Endometrial microvascular endothelial cells (primary cell): ENCODE data around the gene TBC1D24. TPM values are rescaled to one million over a fixed set of nuclear protein-coding genes. Genes with fewer than 3 reads are reported as not detected.
"Not testable (repeated sequence)": the region's sequence is repeated elsewhere in the genome, so short reads cannot be mapped to it uniquely, and the experiment has no call there.

Experiments used
- in situ Hi-C: cut with HindIII; loops from 2 replicates; pipeline ENCODE4 v1.10.0; 2017; ENCODE audit warnings: low sequenced_read_pairs, low pct_unique_long_range_greater_than_20kb; ENCODE audit errors: inconsistent ontology term
- total RNA-seq: library from RNA; depleted of rRNA; stranded (reverse); fragments of >200 nt; gene quantifications from one replicate; pipeline ENCODE4 v1.2.3, GENCODE V29; 2015; ENCODE audit errors: inconsistent ontology term

The TBC1D24 gene
- total RNA-seq, 1 donor from 2014 or later, result 15.1 TPM

- in situ Hi-C loops, result not testable (repeated sequence)
These were observed 64.4 kb downstream of the TBC1D24 start for GRCh38 chr16:2539192-2539844.

GRCh38 chr16:2539845-2540458 is 65.0 kb downstream of the TBC1D24 start:
- in situ Hi-C loops, result not testable (repeated sequence)

- in situ Hi-C loops, result not testable (repeated sequence)
These were observed 66.0 kb downstream of the TBC1D24 start for GRCh38 chr16:2540912-2541311.

GRCh38 chr16:2541409-2541808 is 66.5 kb downstream of the TBC1D24 start:
- in situ Hi-C loops, result not testable (repeated sequence)

GRCh38 chr16:2543771-2544170 is 68.8 kb downstream of the TBC1D24 start:
- in situ Hi-C loops, result not testable (repeated sequence)

- in situ Hi-C loops, result not testable (repeated sequence)
These were observed 75.5 kb downstream of the TBC1D24 start for GRCh38 chr16:2550283-2550878.

- in situ Hi-C loops, result not testable (repeated sequence)
These were observed 76.5 kb downstream of the TBC1D24 start for GRCh38 chr16:2551420-2551889.

- in situ Hi-C loops, result not testable (repeated sequence)
These were observed 79.9 kb downstream of the TBC1D24 start for GRCh38 chr16:2554709-2555425.

Other genes with a start within 250 kb of the TBC1D24 start
- 0.09 TPM for gene DNASE1L2, start 238.7 kb upstream of the TBC1D24 start, total RNA-seq
- 31.7 TPM for gene ECI1, start 223.5 kb upstream of the TBC1D24 start, total RNA-seq
- 177 TPM for gene RNPS1, start 207.0 kb upstream of the TBC1D24 start, total RNA-seq
- 43.3 TPM for gene ABCA3, start 134.4 kb upstream of the TBC1D24 start, total RNA-seq
- 43.1 TPM for gene CCNF, start 45.7 kb upstream of the TBC1D24 start, total RNA-seq
- gene TEDC2, start 15.0 kb upstream of the TBC1D24 start, total RNA-seq, result 10.1 TPM
- gene NTN3, start 3.8 kb upstream of the TBC1D24 start, total RNA-seq, result not detected
- 55.0 TPM for gene ATP6V0C, start 38.8 kb downstream of the TBC1D24 start, total RNA-seq
- 26.0 TPM for gene AMDHD2, start 45.2 kb downstream of the TBC1D24 start, total RNA-seq
- gene CEMP1, start 56.3 kb downstream of the TBC1D24 start, total RNA-seq, result not detected
- 15.5 TPM for gene PDPK1, start 62.9 kb downstream of the TBC1D24 start, total RNA-seq
- 34.8 TPM for gene KCTD5, start 207.4 kb downstream of the TBC1D24 start, total RNA-seq
- not detected for gene PRSS27, start 245.1 kb downstream of the TBC1D24 start, total RNA-seq